K562 (cell line): Measurements from ENCODE around the gene NRXN2. TPM values are rescaled to one million over a fixed set of nuclear protein-coding genes. Genes with fewer than 3 reads are reported as not detected.

Experiments used
- CREM ChIP-seq: IDR thresholded peaks from 2 replicates; pipeline ENCODE4 v1.6.1; 2014; ENCODE audit warnings: antibody characterized with exemption, low read depth
- ETV6 ChIP-seq, 3 experiments: fragments of 150-350 bp in 1 of 3; sonication (generic) in 1 of 3; formaldehyde crosslinking in 1 of 3; IDR thresholded peaks; 2 replicates each; pipeline versions ENCODE4 v1.6.1 to v1.8.0; 2014 to 2022; ENCODE audit warnings: borderline replicate concordance in 2 of 3, low read depth in 2 of 3, antibody characterized with exemption in 1 of 3, low read length in 1 of 3, mild to moderate bottlenecking in 1 of 3, missing genetic modification reagents in 1 of 3
- FOS ChIP-seq: IDR thresholded peaks from 3 replicates; pipeline ENCODE4 v1.6.1; 2011; ENCODE audit not compliant: insufficient read length; ENCODE audit errors: extremely low read depth
- GTF3C2 ChIP-seq: IDR thresholded peaks from 3 replicates; pipeline ENCODE4 v1.6.1; 2011; ENCODE audit warnings: borderline replicate concordance, mild to moderate bottlenecking, moderate library complexity; ENCODE audit not compliant: insufficient read length; ENCODE audit errors: extremely low read depth
- RNF2 ChIP-seq: sonication (generic); IDR thresholded peaks from 2 replicates; pipeline ENCODE4 v1.6.1; 2016
- SREBF1 ChIP-seq: fragments of 150-350 bp; IDR thresholded peaks from 2 replicates; pipeline ENCODE4 v1.6.1; 2014; ENCODE audit warnings: antibody characterized with exemption, low read depth, low read length, borderline replicate concordance
- ZBTB11 ChIP-seq, 3 experiments: fragments of 200-800 bp in 1 of 3; fragments of 250-450 bp in 1 of 3; fragments of 450-650 bp in 1 of 3; sonication (Bioruptor Pico) in 1 of 3; sonication (Bioruptor generic) in 1 of 3; formaldehyde crosslinking in 1 of 3; IDR thresholded peaks; 2 replicates each; pipeline versions ENCODE4 v1.6.1 to v1.8.0; 2016 to 2022; ENCODE audit warnings: mild to moderate bottlenecking in 2 of 3, missing genetic modification characterization in 2 of 3, missing compliant biosample characterization in 1 of 3, moderate library complexity in 1 of 3
- ZBTB26 ChIP-seq: fragments of 450-650 bp; formaldehyde crosslinking; IDR thresholded peaks from 2 replicates; pipeline ENCODE4 v1.4.0; 2022; ENCODE audit warnings: missing genetic modification characterization
- ZNF76 ChIP-seq: fragments of 250-450 bp; sonication (Bioruptor Pico); IDR thresholded peaks from 2 replicates; pipeline ENCODE4 v1.4.0; 2020; ENCODE audit warnings: mild to moderate bottlenecking, moderate library complexity, borderline replicate concordance
- ZNF785 ChIP-seq: fragments of 250-450 bp; sonication (Bioruptor Pico); IDR thresholded peaks from 2 replicates; pipeline ENCODE4 v1.4.0; 2020; ENCODE audit warnings: mild to moderate bottlenecking
- polyA plus RNA-seq, 8 experiments: library from polyadenylated mRNA; depleted of rRNA in 4 of 8; stranded (reverse) in 5 of 8; unstranded in 3 of 8; fragments of >200 nt; fragmentation: Nextera tagmentation in 2 of 8; fragmentation: Illumina TruSeq in 1 of 8; extraction: Ambion mirVana in 2 of 8; extraction: Trizol in 1 of 8; gene quantifications; 2 replicates each; pipeline versions ENCODE4 v1.2.1 to v1.2.3, GENCODE V29; 2011 to 2014; ENCODE audit warnings: inconsistent platforms in 1 of 8, missing spikeins in 1 of 8
- total RNA-seq, 7 experiments: library from RNA; depleted of rRNA in 6 of 7; stranded (reverse); fragments of >200 nt in 6 of 7; fragmentation: Illumina TruSeq in 2 of 7; extraction: Trizol in 2 of 7; gene quantifications; 2 replicates each; pipeline versions ENCODE4 v1.2.1 to v1.2.3, GENCODE V29; 2011 to 2021; ENCODE audit warnings: low replicate concordance in 1 of 7
- TF ChIP-seq, protein P1 (sequence below), 2 experiments: fragments of 450-650 bp in 1 of 2; IDR thresholded peaks; 2 replicates each; pipeline ENCODE4 v1.6.1; 2011 to 2017; ENCODE audit warnings: low read depth in 2 of 2, antibody characterized with exemption in 1 of 2, borderline replicate concordance in 1 of 2, low read length in 1 of 2, mild to moderate bottlenecking in 1 of 2, mixed read lengths in 1 of 2; ENCODE audit not compliant: control insufficient read depth in 1 of 2

The NRXN2 gene
- total and polyA plus RNA-seq, 9 of the 15 experiments (the other 6 are each of a cell fraction or from before 2014, with no cell fraction given) = 0.07 to 0.47 (median 0.15) TPM; not detected in 4

GRCh38 chr11:64745521-64746328 lies 22.7 kb upstream of the NRXN2 start (continued):
- no peak for TF ChIP-seq FOS
- no peak for TF ChIP-seq GTF3C2
- no peak for TF ChIP-seq CREM
- TF ChIP-seq ETV6 (IDR thresholded peaks at IDR 0.05; ENCODE audit: borderline replicate concordance in 1 of 2, low read depth in 2 of 2, low read length in 1 of 2) = no peak
- TF ChIP-seq ETV6 (CRISPR knock-in tag; IDR thresholded peaks at IDR 0.05; ENCODE audit: borderline replicate concordance) = no peak
- no peak for TF ChIP-seq ZNF785 (CRISPR knock-in tag)
- TF ChIP-seq SREBF1 = no peak
- no peak for TF ChIP-seq ZBTB26 (CRISPR knock-in tag)
- no peak; the same call in 1 of the 2 replicates for TF ChIP-seq RNF2
- 0 out of 6 replicates have a peak, but pooled peaks of 1 of the 3 experiments have one; percentile 15 for TF ChIP-seq ZBTB11 (CRISPR knock-in tag; IDR thresholded peaks at IDR 0.05)
- no peak for TF ChIP-seq ZNF76 (CRISPR knock-in tag)
- TF ChIP-seq, protein P1, sequence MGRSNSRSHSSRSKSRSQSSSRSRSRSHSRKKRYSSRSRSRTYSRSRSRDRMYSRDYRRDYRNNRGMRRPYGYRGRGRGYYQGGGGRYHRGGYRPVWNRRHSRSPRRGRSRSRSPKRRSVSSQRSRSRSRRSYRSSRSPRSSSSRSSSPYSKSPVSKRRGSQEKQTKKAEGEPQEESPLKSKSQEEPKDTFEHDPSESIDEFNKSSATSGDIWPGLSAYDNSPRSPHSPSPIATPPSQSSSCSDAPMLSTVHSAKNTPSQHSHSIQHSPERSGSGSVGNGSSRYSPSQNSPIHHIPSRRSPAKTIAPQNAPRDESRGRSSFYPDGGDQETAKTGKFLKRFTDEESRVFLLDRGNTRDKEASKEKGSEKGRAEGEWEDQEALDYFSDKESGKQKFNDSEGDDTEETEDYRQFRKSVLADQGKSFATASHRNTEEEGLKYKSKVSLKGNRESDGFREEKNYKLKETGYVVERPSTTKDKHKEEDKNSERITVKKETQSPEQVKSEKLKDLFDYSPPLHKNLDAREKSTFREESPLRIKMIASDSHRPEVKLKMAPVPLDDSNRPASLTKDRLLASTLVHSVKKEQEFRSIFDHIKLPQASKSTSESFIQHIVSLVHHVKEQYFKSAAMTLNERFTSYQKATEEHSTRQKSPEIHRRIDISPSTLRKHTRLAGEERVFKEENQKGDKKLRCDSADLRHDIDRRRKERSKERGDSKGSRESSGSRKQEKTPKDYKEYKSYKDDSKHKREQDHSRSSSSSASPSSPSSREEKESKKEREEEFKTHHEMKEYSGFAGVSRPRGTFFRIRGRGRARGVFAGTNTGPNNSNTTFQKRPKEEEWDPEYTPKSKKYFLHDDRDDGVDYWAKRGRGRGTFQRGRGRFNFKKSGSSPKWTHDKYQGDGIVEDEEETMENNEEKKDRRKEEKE (IDR thresholded peaks at IDR 0.05; ENCODE audit: borderline replicate concordance in 1 of 2, control insufficient read depth in 1 of 2, low read depth in 2 of 2, low read length in 1 of 2) = no peak
